HPDE6-E6E7 (cell line): Measurements from ENCODE around the gene NOTCH2.

Source experiments
- DNase-seq: peaks from one replicate; pipeline ENCODE4 v3.0.0; 2011; ENCODE audit warnings: missing footprints; ENCODE audit errors: extremely low spot score

Gene NOTCH2

GRCh38 chr1:119874186-119874585, 195.3 kb downstream of the NOTCH2 start:
- DNase-seq = no peak

- DNase-seq = no peak
Observed at GRCh38 chr1:119873135-119874015, 196.1 kb downstream of the NOTCH2 start.

- DNase-seq = no peak
Observed at GRCh38 chr1:119871881-119872280, 197.6 kb downstream of the NOTCH2 start.

GRCh38 chr1:119870917-119871596, 198.4 kb downstream of the NOTCH2 start:
- peak; percentile 69 for DNase-seq

- no peak for DNase-seq
Observed at GRCh38 chr1:119869995-119870394, 199.5 kb downstream of the NOTCH2 start.

- no peak for DNase-seq
Observed at GRCh38 chr1:119868176-119868575, 201.3 kb downstream of the NOTCH2 start.

- no peak for DNase-seq
Observed at GRCh38 chr1:119866451-119866850, 203.0 kb downstream of the NOTCH2 start.

GRCh38 chr1:119865627-119866026, 203.8 kb downstream of the NOTCH2 start:
- no peak for DNase-seq

GRCh38 chr1:119862276-119862675, 207.2 kb downstream of the NOTCH2 start:
- DNase-seq = no peak
